Naive thymus-derived CD4-positive, alpha-beta T cell (primary cell): ENCODE measurements around the gene TRIM52. TPM values are rescaled to one million over a fixed set of nuclear protein-coding genes. Genes with fewer than 3 reads are reported as not detected.
A peak's percentile ranks its signal among the peaks of the same experiment; 100 is the strongest.

Experiments used
- ATAC-seq: fragments of 150-1000 bp; cut with Tn5 transposase; 2 replicates; pipeline ENCODE4 v1.10.0; 2021; ENCODE audit warnings: mild to moderate bottlenecking, moderate library complexity
- CTCF ChIA-PET: fragments of 350-600 bp; sonication (Branson Sonifier 250); formaldehyde crosslinking; loops from one replicate; lab custom pipeline; 2021; ENCODE audit warnings: antibody characterized with exemption; lab: Charles Lee
- POLR2A ChIA-PET: fragments of 350-600 bp; sonication (Branson Sonifier 250); formaldehyde crosslinking; loops from one replicate; lab custom pipeline; 2021; ENCODE audit warnings: antibody characterized with exemption, inconsistent platforms; lab: Charles Lee
- DNase-seq, 9 donors: peaks; one replicate each; pipeline versions ENCODE4 v3.0.0 to v3.0.0-alpha.2; 2020 to 2022; ENCODE audit warnings: mixed read lengths in 1 of 9
- H3K27ac ChIP-seq: one replicate; pipeline ENCODE4 v1.7.0; 2013; ENCODE audit warnings: mild to moderate bottlenecking, low read depth, low read length, moderate library complexity
- H3K27me3 ChIP-seq, 2 donors: one replicate each; pipeline ENCODE4 v1.7.0; 2013; ENCODE audit warnings: low read length in 2 of 2, mild to moderate bottlenecking in 2 of 2, moderate library complexity in 2 of 2; ENCODE audit not compliant: control insufficient read depth in 2 of 2, insufficient read depth in 2 of 2
- H3K36me3 ChIP-seq, 3 experiments: 1 replicate in 2 of 3; 2 replicates in 1 of 3; pipeline ENCODE4 v1.7.0; 2013; ENCODE audit warnings: low read length in 3 of 3, mild to moderate bottlenecking in 3 of 3, moderate library complexity in 1 of 3; ENCODE audit not compliant: insufficient read depth in 3 of 3, control insufficient read depth in 2 of 3
- H3K4me1 ChIP-seq, 2 donors: one replicate each; pipeline ENCODE4 v1.7.0; 2013; ENCODE audit warnings: low read length in 2 of 2, mild to moderate bottlenecking in 2 of 2, moderate library complexity in 1 of 2; ENCODE audit not compliant: control insufficient read depth in 2 of 2, insufficient read depth in 2 of 2
- H3K4me3 ChIP-seq: 2 replicates; pipeline ENCODE4 v1.7.0; 2013; ENCODE audit warnings: mild to moderate bottlenecking, low read length
- H3K9me3 ChIP-seq, 3 experiments: 1 replicate in 2 of 3; 2 replicates in 1 of 3; pipeline ENCODE4 v1.7.0; 2013; ENCODE audit warnings: low read length in 3 of 3; ENCODE audit not compliant: control insufficient read depth in 2 of 3
- H3K27ac Mint-ChIP-seq, 9 donors: one replicate each; pipeline ENCODE4 v1.8.0; 2020 to 2022; ENCODE audit warnings: mixed read lengths in 9 of 9, mild to moderate bottlenecking in 8 of 9, moderate library complexity in 5 of 9, inconsistent platforms in 2 of 9
- H3K27me3 Mint-ChIP-seq, 5 donors: one replicate each; pipeline ENCODE4 v1.8.0; 2021 to 2022; ENCODE audit warnings: mixed read lengths in 5 of 5, mild to moderate bottlenecking in 1 of 5
- H3K36me3 Mint-ChIP-seq, 5 donors: one replicate each; pipeline ENCODE4 v1.8.0; 2020 to 2022; ENCODE audit warnings: mixed read lengths in 5 of 5, mild to moderate bottlenecking in 3 of 5, inconsistent platforms in 1 of 5
- H3K4me1 Mint-ChIP-seq, 7 donors: one replicate each; pipeline ENCODE4 v1.8.0; 2020 to 2022; ENCODE audit warnings: mixed read lengths in 7 of 7, mild to moderate bottlenecking in 3 of 7, inconsistent platforms in 1 of 7
- H3K4me3 Mint-ChIP-seq, 10 donors: one replicate each; pipeline ENCODE4 v1.8.0; 2020 to 2022; ENCODE audit warnings: mild to moderate bottlenecking in 10 of 10, mixed read lengths in 10 of 10, moderate library complexity in 6 of 10, inconsistent platforms in 2 of 10
- H3K9me3 Mint-ChIP-seq, 11 donors: one replicate each; pipeline ENCODE4 v1.8.0; 2020 to 2022; ENCODE audit warnings: mixed read lengths in 11 of 11, mild to moderate bottlenecking in 4 of 11, inconsistent platforms in 1 of 11, moderate library complexity in 1 of 11
- intact Hi-C, 2 donors: fragments of 100-400 bp; cut with micrococcal nuclease; formaldehyde crosslinking; loops; one replicate each; pipeline ENCODE4 v1.15.1; 2023
- polyA plus RNA-seq, 2 donors: library from polyadenylated mRNA; unstranded; fragments of 300-500 nt; fragmentation: Illumina TruSeq; gene quantifications; one replicate each; pipeline ENCODE4 v1.2.3, GENCODE V29; 2021
- total RNA-seq, 6 experiments: library from RNA in 5 of 6; stranded (reverse) in 5 of 6; gene quantifications; 1 replicate in 5 of 6; 2 replicates in 1 of 6; pipeline ENCODE4 v1.2.3 and lab custom pipeline; 2021 to 2026

The TRIM52 gene
- total and polyA plus RNA-seq, 7 experiments from 2014 or later, result 31.4 to 71.6 (median 39.2) TPM

DNA sequence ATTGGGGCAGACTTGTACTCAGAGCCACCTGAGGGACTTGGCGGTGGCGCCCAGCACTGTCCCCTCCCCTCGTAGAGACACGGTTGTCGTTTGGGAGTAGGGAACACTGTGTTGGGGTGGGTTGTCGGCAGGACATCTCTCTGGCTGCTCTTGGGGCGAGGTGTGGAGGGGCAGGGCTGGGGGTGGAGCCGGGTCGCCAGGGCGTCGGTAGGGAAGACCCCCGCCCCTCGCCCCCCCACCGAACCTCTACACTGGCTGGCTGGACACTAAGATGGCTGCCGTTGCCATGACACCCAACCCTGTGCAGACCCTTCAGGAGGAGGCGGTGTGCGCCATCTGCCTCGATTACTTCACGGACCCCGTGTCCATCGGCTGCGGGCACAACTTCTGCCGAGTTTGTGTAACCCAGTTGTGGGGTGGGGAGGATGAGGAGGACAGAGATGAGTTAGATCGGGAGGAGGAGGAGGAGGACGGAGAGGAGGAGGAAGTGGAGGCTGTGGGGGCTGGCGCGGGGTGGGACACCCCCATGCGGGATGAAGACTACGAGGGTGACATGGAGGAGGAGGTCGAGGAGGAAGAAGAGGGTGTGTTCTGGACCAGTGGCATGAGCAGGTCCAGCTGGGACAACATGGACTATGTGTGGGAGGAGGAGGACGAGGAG lies 37.1 kb downstream of the TRIM52 start:
- Histone ChIP-seq H3K9me3 (no peaks in the 10 kb centered on the region), H3K4me1 (peaks cover 20 to 22% of the 10 kb centered on the region in 2 donors), H3K27me3 (no peaks in the 10 kb centered on the region), H3K4me3 (peak overlapping the region; percentile 90), H3K36me3 (peaks cover 0 to 16% (median 0%) of the 10 kb centered on the region in 3 experiments), H3K27ac (peak overlapping the region; percentile 95)
- intact Hi-C loops, result loop anchor here (1.0 to 10.0 kb wide), 11 partner anchors 19 to 1403 kb away; partner anchors contain the start of genes TRIM52 (in 2 of the 2), ZFP62 (in 2 of the 2), MGAT1 (in 1 of the 2) and RACK1 (in 1 of the 2)
- Mint-ChIP-seq H3K4me3 (peak overlapping the region; percentile 89 to 100 (median 98)), H3K36me3 (peaks cover 0 to 13% (median 0%) of the 10 kb centered on the region in 5 donors), H3K9me3 (peaks cover 0 to 32% (median 0%) of the 10 kb centered on the region in 11 donors), H3K27ac (peak overlapping the region; percentile 98 to 100 (median 100)), H3K27me3 (peaks cover 0 to 9% (median 0%) of the 10 kb centered on the region in 5 donors), H3K4me1 (peaks cover 10 to 67% (median 51%) of the 10 kb centered on the region in 7 donors)
- CTCF ChIA-PET, result interaction anchor here (0.6 to 2.8 kb wide), 4 partner anchors 19 to 38 kb away, joined by 3 to 23 read pairs (median 6); partner anchors contain the start of gene RACK1
- POLR2A ChIA-PET, result interaction anchor here (0.7 to 14.6 kb wide), 14 partner anchors 8 to 416 kb away, joined by 3 to 241 read pairs (median 24); partner anchors contain the start of genes RACK1, TRIM52 and TRIM7
- ATAC-seq (peak; percentile 1), DNase-seq (no peak)

DNA sequence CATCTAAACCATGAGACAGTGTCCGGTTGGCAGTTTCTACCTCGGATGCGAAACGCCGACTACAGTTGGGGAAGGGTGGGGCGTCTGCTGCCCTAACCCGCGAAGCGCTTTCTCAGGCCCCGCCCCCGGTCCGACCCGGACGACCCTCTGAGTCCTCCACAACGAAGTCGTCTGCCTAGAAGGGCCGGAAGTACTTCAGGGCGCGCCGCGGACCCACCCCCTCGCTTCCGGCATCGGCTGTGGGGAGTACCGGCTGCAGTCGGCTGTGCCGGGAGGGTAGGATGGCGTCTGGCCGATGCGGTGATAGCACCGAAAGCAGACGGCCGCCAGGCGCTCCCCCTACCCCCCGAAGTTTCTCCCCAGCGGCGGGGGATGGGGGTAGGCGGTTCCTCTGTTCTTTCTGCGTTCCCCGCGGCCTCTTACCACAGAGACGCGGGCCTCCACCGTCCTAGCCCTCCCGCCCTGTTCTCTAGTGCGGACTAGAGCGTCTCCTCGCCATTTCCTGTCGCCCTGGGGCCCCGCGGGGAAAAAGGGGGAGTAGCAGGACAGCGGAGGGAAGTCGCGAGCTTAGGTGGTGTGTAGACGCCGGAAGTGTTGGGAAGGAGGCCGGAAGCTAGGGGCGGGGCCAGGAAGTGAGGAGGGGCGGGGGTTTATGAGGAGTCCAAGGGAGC lies 37.8 kb downstream of the TRIM52 start, which contains the start of gene TRIM41:
TSS of gene TRIM41 (plus strand) at position 224 of the 671 bp plus-strand sequence. CDS start 719 bp downstream, outside the sequence.
- CTCF ChIA-PET, result interaction anchor here (1.9 to 2.8 kb wide), 4 partner anchors 16 to 39 kb away, joined by 7 to 23 read pairs (median 9); partner anchors contain the start of gene RACK1
- Mint-ChIP-seq H3K9me3 (peaks cover 0 to 38% (median 0%) of the 10 kb centered on the region in 11 donors), H3K27me3 (peaks cover 0 to 10% (median 0%) of the 10 kb centered on the region in 5 donors), H3K27ac (peak within 1 kb of the TSS; percentile 98 to 100 (median 100)), H3K36me3 (peaks cover 0 to 15% (median 0%) of the 10 kb centered on the region in 5 donors), H3K4me3 (peak within 1 kb of the TSS; percentile 89 to 100 (median 98)), H3K4me1 (peaks cover 10 to 74% (median 53%) of the 10 kb centered on the region in 7 donors)
- intact Hi-C loops, result loop anchor here (1.0 to 10.0 kb wide), 11 partner anchors 20 to 1402 kb away; partner anchors contain the start of genes TRIM52 (in 2 of the 2), ZFP62 (in 2 of the 2), MGAT1 (in 1 of the 2) and RACK1 (in 1 of the 2)
- Histone ChIP-seq H3K4me1 (peaks cover 20 to 22% of the 10 kb centered on the region in 2 donors), H3K9me3 (no peaks in the 10 kb centered on the region), H3K27me3 (no peaks in the 10 kb centered on the region), H3K36me3 (peaks cover 0 to 16% (median 0%) of the 10 kb centered on the region in 3 experiments), H3K27ac (peak within 1 kb of the TSS; percentile 95), H3K4me3 (peak within 1 kb of the TSS; percentile 90)
- peak; percentile 89 to 98 (median 97) for DNase-seq
- ATAC-seq, result peak; percentile 81
- POLR2A ChIA-PET, result interaction anchor here (0.7 to 14.6 kb wide), 16 partner anchors 9 to 417 kb away, joined by 3 to 241 read pairs (median 8); partner anchors contain the start of genes RACK1, TRIM52 and TRIM7

DNA sequence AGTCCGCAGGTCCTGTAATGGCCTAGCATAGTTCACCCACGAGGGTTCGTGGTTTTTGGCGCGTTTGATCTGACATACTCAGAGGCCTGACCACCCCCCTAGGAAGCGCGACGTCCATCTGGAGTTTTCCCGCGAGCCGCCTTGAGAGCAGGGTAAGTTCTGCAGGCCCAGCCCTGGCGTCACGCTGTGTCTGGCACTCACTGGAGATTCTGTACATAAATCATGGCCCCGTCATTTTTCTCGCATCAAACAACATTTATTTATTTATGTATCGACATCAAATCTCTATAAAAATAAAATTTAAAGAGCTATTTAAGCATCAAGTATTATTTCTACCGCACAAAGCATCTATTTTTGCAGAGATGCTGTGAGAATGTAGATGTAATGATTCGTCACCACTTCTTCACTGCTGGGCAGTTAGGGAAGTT lies 38.3 kb downstream of the TRIM52 start:
- no peak for ATAC-seq
- H3K4me1 Mint-ChIP-seq, result peaks cover 15 to 79% (median 58%) of the 10 kb centered on the region in 7 donors
- no peaks in the 10 kb centered on the region for H3K27me3 ChIP-seq
- CTCF ChIA-PET, result interaction anchor here (0.8 to 2.8 kb wide), 4 partner anchors 16 to 39 kb away, joined by 4 to 23 read pairs (median 8); partner anchors contain the start of gene TRIM52
- intact Hi-C loops, result loop anchor here (1.0 to 10.0 kb wide), 14 partner anchors 15 to 1402 kb away; partner anchors contain the start of genes TRIM52 (in 2 of the 2), ZFP62 (in 2 of the 2), MGAT1 (in 1 of the 2) and RACK1 (in 1 of the 2)
- H3K27ac Mint-ChIP-seq, result peak overlapping the region; percentile 98 to 100 (median 100)
- POLR2A ChIA-PET, result interaction anchor here (1.0 to 14.6 kb wide), 16 partner anchors 9 to 416 kb away, joined by 3 to 241 read pairs (median 8); partner anchors contain the start of genes RACK1, TRIM52 and TRIM7
- H3K36me3 ChIP-seq, result peaks cover 0 to 12% (median 0%) of the 10 kb centered on the region in 3 experiments
- DNase-seq, result no peak
- H3K4me3 Mint-ChIP-seq, result peak overlapping the region; percentile 89 to 100 (median 98)
- peak overlapping the region; percentile 90 for H3K4me3 ChIP-seq
- peaks cover 22 to 24% of the 10 kb centered on the region in 2 donors for H3K4me1 ChIP-seq
- H3K9me3 Mint-ChIP-seq, result peaks cover 0 to 43% (median 0%) of the 10 kb centered on the region in 11 donors
- peak overlapping the region; percentile 95 for H3K27ac ChIP-seq
- no peaks in the 10 kb centered on the region for H3K9me3 ChIP-seq
- peaks cover 0 to 18% (median 0%) of the 10 kb centered on the region in 5 donors for H3K36me3 Mint-ChIP-seq
- H3K27me3 Mint-ChIP-seq, result peaks cover 0 to 12% (median 0%) of the 10 kb centered on the region in 5 donors

DNA sequence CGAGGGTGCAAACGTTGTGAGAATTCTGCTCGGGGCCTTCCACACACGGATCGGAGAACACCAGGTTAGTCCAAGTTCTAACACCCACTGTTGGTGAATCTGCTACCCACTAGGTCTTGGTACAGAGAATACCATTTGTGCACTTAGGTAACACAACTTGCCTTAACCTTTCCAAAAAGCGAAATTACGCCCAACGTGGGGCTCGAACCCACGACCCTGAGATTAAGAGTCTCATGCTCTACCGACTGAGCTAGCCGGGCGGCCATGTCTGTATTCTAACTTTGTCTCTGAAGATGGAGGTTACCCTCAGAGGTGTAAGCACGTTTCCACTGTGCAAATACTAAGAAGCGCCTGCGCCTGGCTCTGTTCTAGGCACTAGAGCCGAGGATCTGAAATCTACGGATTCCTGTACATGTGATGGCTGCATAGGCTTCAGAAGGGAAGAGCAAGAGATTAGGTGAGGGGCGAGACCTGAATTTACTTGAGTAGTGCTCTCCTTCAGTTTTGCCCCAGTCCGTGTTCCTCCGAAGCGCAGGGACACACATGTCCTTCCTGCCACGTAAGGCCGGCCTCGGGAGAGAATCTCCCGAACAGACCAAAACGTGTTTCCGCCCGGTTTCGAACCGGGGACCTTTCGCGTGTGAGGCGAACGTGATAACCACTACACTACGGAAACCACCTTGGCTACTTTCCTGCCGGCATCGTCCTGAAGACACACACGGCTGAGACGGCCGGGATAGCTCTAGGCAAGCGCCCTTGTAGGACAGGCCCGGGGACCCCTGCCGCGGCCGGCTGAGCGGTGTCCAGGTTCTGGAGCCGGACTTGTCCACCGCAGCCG lies 38.9 kb downstream of the TRIM52 start:
- peaks cover 22 to 26% of the 10 kb centered on the region in 2 donors for H3K4me1 ChIP-seq
- ChIA-PET CTCF (interaction anchor here (0.7 to 2.8 kb wide), 5 partner anchors 15 to 39 kb away, joined by 3 to 23 read pairs (median 7); partner anchors contain the start of gene TRIM52), POLR2A (interaction anchor here (0.7 to 14.6 kb wide), 15 partner anchors 10 to 415 kb away, joined by 3 to 241 read pairs (median 9); partner anchors contain the start of genes RACK1, TRIM52 and TRIM7)
- Mint-ChIP-seq H3K4me3 (peak overlapping the region; percentile 89 to 100 (median 98)), H3K9me3 (peaks cover 0 to 43% (median 0%) of the 10 kb centered on the region in 11 donors), H3K4me1 (peaks cover 19 to 81% (median 61%) of the 10 kb centered on the region in 7 donors), H3K36me3 (peaks cover 0 to 18% (median 0%) of the 10 kb centered on the region in 5 donors), H3K27ac (peak overlapping the region; percentile 98 to 100 (median 100)), H3K27me3 (peaks cover 0 to 12% (median 0%) of the 10 kb centered on the region in 5 donors)
- peak overlapping the region; percentile 90 for H3K4me3 ChIP-seq
- H3K27ac ChIP-seq, result peak overlapping the region; percentile 95
- peaks cover 0 to 11% (median 0%) of the 10 kb centered on the region in 3 experiments for H3K36me3 ChIP-seq
- no peaks in the 10 kb centered on the region for H3K9me3 ChIP-seq
- H3K27me3 ChIP-seq, result no peaks in the 10 kb centered on the region
- ATAC-seq (peak; percentile 45), DNase-seq (peak; percentile 93 to 99 (median 95))
- intact Hi-C loops, result loop anchor here (1.0 to 10.0 kb wide), 7 partner anchors 15 to 1401 kb away; partner anchors contain the start of genes MGAT1 (in 1 of the 2), SQSTM1 (in 1 of the 2) and ZFP62 (in 1 of the 2)
